Measurements from ENCODE around the gene ROBO4. TPM values are rescaled to one million over a fixed set of nuclear protein-coding genes. Genes with fewer than 3 reads are reported as not detected.

ROBO4 gene
- total RNA-seq: 10 to 100 TPM in 1 of 2 donors, 1 to 10 TPM in 1; 8.5 to 18.8 TPM

DNA sequence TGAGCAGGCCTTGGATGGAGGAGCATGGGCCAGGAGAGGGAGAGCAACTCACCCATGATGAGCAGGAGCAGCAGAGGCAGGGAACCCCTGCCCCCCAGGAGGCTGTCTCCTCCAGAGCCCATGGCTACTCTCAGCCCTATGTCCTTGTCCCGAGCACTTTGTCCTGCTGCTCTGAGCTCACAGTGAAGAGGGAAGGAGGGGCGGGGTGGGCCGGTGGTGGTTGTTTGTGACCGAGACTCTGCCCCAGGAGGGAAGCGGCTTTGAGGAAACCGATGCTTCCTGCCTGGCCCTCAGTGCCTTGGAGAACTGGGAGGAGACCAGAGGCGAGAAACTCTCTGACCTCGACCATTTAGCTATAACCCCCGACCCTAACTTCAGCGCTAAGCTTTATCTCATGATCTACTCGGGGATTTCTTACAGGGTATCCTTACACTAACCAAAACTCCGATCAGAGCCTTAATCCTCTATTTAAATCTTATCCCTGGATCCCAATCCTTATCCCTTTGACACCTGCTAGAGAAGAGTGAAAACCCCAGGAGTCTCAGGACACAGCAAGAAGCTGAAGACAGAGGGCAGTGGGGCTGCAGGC is at the start of gene ROBO4:
Gene ROBO4 (minus strand): TSS at position 192 of the 589 bp plus-strand sequence. CDS start 70 bp downstream, at position 122.
- TF ChIP-seq, protein P1, sequence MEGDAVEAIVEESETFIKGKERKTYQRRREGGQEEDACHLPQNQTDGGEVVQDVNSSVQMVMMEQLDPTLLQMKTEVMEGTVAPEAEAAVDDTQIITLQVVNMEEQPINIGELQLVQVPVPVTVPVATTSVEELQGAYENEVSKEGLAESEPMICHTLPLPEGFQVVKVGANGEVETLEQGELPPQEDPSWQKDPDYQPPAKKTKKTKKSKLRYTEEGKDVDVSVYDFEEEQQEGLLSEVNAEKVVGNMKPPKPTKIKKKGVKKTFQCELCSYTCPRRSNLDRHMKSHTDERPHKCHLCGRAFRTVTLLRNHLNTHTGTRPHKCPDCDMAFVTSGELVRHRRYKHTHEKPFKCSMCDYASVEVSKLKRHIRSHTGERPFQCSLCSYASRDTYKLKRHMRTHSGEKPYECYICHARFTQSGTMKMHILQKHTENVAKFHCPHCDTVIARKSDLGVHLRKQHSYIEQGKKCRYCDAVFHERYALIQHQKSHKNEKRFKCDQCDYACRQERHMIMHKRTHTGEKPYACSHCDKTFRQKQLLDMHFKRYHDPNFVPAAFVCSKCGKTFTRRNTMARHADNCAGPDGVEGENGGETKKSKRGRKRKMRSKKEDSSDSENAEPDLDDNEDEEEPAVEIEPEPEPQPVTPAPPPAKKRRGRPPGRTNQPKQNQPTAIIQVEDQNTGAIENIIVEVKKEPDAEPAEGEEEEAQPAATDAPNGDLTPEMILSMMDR (IDR thresholded peaks at IDR 0.05): no peak
- no peak for DNase-seq (ENCODE audit: low spot score)
- no peaks in the 10 kb centered on the region for H3K36me3 ChIP-seq
- peak within 1 kb of the TSS in 1 of 2 donors; percentile 55 for H3K27ac ChIP-seq
- H3K4me1 ChIP-seq (ENCODE audit: control insufficient read depth in 1 of 2, low read depth in 2 of 2): peaks cover 0 to 4% of the 10 kb centered on the region in 2 donors
- H3K4me3 ChIP-seq: peak within 1 kb of the TSS; percentile 15
- no peak for ATAC-seq (ENCODE audit: insufficient number of reproducible peaks, low FRiP score, low read depth)
- H3K9me3 ChIP-seq: no peaks in the 10 kb centered on the region
- no peaks in the 10 kb centered on the region for H3K27me3 ChIP-seq (replicated peaks; ENCODE audit: insufficient read depth)

DNA sequence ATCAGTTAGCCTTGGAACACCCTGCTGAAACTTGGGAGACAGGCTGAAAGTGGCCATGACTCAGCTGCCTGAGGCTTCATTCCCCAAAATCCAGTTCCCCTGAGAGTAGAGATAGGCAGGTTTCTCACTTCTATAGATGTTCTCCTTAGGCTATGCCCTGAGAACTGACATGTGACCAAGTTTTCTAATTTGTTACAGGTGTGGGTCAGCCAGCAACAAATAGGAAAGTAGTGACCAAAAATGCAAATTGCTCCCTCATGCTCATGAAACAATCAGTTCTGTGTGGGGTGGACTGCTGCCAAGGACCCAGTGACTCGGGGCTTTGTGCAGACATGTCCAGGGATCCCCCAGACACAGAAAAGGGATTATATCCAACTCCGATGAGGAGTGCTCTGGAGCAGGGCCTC is 49.1 kb upstream of the ROBO4 start:
- Histone ChIP-seq H3K4me1 (ENCODE audit: control insufficient read depth in 1 of 2, low read depth in 2 of 2) (no peaks in the 10 kb centered on the region), H3K4me3 (no peak overlapping the region), H3K27ac (no peak overlapping the region), H3K9me3 (no peaks in the 10 kb centered on the region), H3K36me3 (no peaks in the 10 kb centered on the region), H3K27me3 (replicated peaks; ENCODE audit: insufficient read depth) (no peaks in the 10 kb centered on the region)
- no peak for ATAC-seq (ENCODE audit: insufficient number of reproducible peaks, low FRiP score, low read depth)
- TF ChIP-seq, protein P1 (IDR thresholded peaks at IDR 0.05): no peak
- DNase-seq (ENCODE audit: low spot score): no peak

DNA sequence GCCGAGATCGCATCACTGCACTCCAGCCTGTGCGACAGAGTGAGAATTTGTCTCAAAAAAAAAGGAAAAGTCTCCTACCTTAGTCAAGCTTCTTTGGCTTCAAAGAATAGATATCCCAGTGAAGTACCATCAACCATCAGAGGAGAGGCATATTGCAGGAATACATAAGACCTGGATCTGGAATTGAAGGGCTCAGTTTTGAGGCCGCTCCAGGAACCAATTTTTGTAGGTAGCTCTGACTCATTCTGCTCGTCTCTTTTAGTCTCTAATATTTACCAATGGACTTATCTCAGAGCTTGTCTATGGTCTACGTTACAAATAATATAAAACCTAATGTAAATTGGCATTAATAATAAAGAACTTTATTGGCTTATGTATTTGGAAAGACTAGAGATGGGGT is 48.2 kb upstream of the ROBO4 start:
- TF ChIP-seq, protein P1 (IDR thresholded peaks at IDR 0.05): no peak
- H3K9me3 ChIP-seq: no peaks in the 10 kb centered on the region
- no peak overlapping the region for H3K4me3 ChIP-seq
- DNase-seq (ENCODE audit: low spot score) (no peak), ATAC-seq (ENCODE audit: insufficient number of reproducible peaks, low FRiP score, low read depth) (no peak)
- no peak overlapping the region for H3K27ac ChIP-seq
- H3K36me3 ChIP-seq: no peaks in the 10 kb centered on the region
- H3K27me3 ChIP-seq (replicated peaks; ENCODE audit: insufficient read depth): no peaks in the 10 kb centered on the region
- no peaks in the 10 kb centered on the region for H3K4me1 ChIP-seq (ENCODE audit: control insufficient read depth in 1 of 2, low read depth in 2 of 2)

DNA sequence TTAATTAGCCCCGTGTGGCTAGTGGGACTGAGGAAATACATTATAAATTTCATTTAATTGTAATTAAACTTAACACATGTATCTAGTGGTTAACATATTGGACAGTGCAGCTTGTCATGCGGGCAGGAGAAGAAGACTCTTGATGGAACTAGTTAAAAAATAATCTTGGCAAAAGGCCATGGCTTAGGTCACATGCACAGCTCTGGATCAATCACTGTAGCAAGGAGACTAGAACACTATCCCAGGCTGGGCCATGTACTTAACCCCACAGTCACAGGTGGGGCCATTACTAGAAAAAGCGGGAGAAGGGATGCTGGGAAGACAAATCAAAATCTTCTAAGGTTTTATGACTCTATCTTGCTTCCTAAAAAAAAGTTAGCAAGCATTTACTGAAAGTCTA is 46.9 kb upstream of the ROBO4 start:
- TF ChIP-seq, protein P1 (IDR thresholded peaks at IDR 0.05): no peak
- no peaks in the 10 kb centered on the region for H3K27me3 ChIP-seq (replicated peaks; ENCODE audit: insufficient read depth)
- no peaks in the 10 kb centered on the region for H3K9me3 ChIP-seq
- no peak overlapping the region for H3K27ac ChIP-seq
- no peak overlapping the region for H3K4me3 ChIP-seq
- ATAC-seq (ENCODE audit: insufficient number of reproducible peaks, low FRiP score, low read depth) (no peak), DNase-seq (ENCODE audit: low spot score) (no peak)
- H3K4me1 ChIP-seq (ENCODE audit: control insufficient read depth in 1 of 2, low read depth in 2 of 2): no peaks in the 10 kb centered on the region
- H3K36me3 ChIP-seq: no peaks in the 10 kb centered on the region

DNA sequence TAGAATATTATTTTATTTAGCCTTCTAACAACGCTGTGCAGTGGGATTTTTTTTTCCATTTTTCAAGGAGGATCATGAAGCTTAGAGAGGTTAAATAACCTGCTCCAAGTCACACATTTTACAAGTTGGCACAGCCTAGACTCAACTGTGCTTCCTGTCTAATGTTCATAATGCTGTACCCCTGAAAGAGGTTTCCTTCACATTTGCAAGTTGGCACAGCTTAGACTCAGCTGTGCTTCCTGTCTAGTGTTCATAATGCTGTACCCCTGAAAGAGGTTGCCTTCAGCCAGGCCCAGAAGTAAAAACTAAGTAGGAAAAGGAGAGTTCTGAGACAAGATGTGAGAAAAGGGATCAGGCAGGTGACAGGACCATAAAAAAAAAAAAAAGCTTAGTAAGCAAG is 46.1 kb upstream of the ROBO4 start:
- Histone ChIP-seq H3K27ac (no peak overlapping the region), H3K4me3 (no peak overlapping the region), H3K27me3 (replicated peaks; ENCODE audit: insufficient read depth) (no peaks in the 10 kb centered on the region), H3K4me1 (ENCODE audit: control insufficient read depth in 1 of 2, low read depth in 2 of 2) (no peaks in the 10 kb centered on the region), H3K9me3 (no peaks in the 10 kb centered on the region), H3K36me3 (no peaks in the 10 kb centered on the region)
- no peak for ATAC-seq (ENCODE audit: insufficient number of reproducible peaks, low FRiP score, low read depth)
- no peak for DNase-seq (ENCODE audit: low spot score)
- TF ChIP-seq, protein P1 (IDR thresholded peaks at IDR 0.05): no peak

Data from thoracic aorta (tissue), 2 donors.